ENCODE measurements around the gene ANKRD13B.

ANKRD13B gene

DNA sequence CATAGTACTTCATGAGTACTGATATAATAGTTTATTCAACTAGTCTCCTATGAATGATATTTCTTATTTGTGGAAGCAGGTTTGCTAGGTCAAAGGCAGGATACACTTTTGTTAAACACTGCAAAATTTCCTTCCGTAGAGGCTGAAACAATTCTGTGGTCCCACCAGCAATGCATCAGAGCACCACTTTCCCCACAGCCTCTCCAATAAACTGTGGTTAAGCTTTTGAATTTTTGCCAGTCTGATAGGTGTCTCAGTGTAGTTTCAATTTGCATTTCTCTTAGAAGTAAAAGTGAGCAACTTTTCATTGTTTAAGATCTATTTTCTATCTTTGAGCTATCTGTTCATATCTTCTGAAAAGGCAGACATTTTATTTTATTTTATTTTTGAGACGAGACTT lies 66.2 kb downstream of the ANKRD13B start:
- Mint-ChIP-seq H3K4me1 (ENCODE audit: low read depth) (peaks cover 10% of the 10 kb centered on the region), H3K4me3 (no peak overlapping the region), H3K36me3 (ENCODE audit: low read depth) (peaks cover 37% of the 10 kb centered on the region), H3K9me3 (peaks cover 3% of the 10 kb centered on the region), H3K27ac (peak overlapping the region; percentile 60), H3K27me3 (ENCODE audit: low read depth) (no peaks in the 10 kb centered on the region)
- peak; percentile 12 for DNase-seq (ENCODE audit: low spot score)

DNA sequence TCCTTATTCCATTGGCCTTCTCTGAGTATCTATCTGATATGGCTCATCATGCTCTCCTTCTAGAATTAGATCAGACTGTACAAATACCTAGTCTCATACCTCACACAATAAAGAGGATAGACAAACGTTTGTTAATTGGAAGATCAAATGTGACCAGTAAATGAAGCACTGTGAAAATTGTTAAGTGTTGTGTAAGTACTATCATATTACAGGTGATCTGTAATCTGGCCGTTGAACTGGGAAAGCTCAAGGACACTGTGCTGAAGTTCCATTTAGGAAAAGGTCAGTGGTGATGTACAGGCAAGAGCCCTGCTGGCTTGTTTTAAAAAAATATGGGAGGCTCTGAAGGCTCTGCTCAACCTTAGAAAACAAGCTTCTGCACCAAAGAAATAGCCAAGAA lies 68.3 kb downstream of the ANKRD13B start:
- no peak overlapping the region for H3K27ac Mint-ChIP-seq
- no peaks in the 10 kb centered on the region for H3K27me3 Mint-ChIP-seq (ENCODE audit: low read depth)
- H3K36me3 Mint-ChIP-seq (ENCODE audit: low read depth), result peaks cover 43% of the 10 kb centered on the region
- H3K4me1 Mint-ChIP-seq (ENCODE audit: low read depth), result peaks cover 10% of the 10 kb centered on the region
- DNase-seq (ENCODE audit: low spot score), result no peak
- no peak overlapping the region for H3K4me3 Mint-ChIP-seq
- peaks cover 3% of the 10 kb centered on the region for H3K9me3 Mint-ChIP-seq

DNA sequence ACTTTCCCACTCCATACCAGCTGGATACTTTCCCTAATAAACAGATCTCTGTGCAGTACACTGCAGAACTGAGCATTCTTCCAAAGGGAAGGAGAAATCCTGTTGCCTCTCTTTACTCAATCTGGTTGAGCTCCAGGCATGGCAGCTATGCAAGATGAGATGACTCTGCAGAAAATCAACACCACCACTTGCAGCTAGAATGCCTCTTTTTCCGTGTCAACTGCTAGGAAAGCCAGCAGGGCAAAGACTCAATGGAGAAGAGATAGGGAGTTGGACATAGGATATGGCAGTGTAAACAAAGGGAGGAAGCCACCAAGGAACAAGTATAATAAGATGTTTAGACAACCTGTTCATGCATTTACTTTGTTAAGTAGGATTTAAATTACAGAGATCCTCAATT lies 70.2 kb downstream of the ANKRD13B start:
- H3K9me3 Mint-ChIP-seq, result peaks cover 3% of the 10 kb centered on the region
- peaks cover 15% of the 10 kb centered on the region for H3K4me1 Mint-ChIP-seq (ENCODE audit: low read depth)
- peaks cover 49% of the 10 kb centered on the region for H3K36me3 Mint-ChIP-seq (ENCODE audit: low read depth)
- no peak overlapping the region for H3K27ac Mint-ChIP-seq
- DNase-seq (ENCODE audit: low spot score), result no peak
- H3K27me3 Mint-ChIP-seq (ENCODE audit: low read depth), result no peaks in the 10 kb centered on the region
- no peak overlapping the region for H3K4me3 Mint-ChIP-seq

Data from T-helper 2 cell treated with Interferon-gamma antibody and Interleukin-4, amounts not matched to agents 5 μg/mL and 100 μg/mL, for 36 hours (primary cell).